Esophagus squamous epithelium (tissue), 5 donors: Measurements from ENCODE around the gene TBC1D5. TPM values are rescaled to one million over a fixed set of nuclear protein-coding genes. Genes with fewer than 3 reads are reported as not detected.
"Not testable (repeated sequence)": the region's sequence is repeated elsewhere in the genome, so short reads cannot be mapped to it uniquely, and the experiment has no call there.

Experiments
- DNase-seq: peaks from one replicate; lab custom pipeline; 2025; lab: John Stamatoyannopoulos, UW
- H3K27ac ChIP-seq, 4 donors: fragments of 200-600 bp; sonication (generic); one replicate each; pipeline ENCODE4 v1.5.1; 2016 to 2019; ENCODE audit warnings: mild to moderate bottlenecking in 1 of 4
- H3K27me3 ChIP-seq, 4 donors: fragments of 200-600 bp; sonication (generic); 1 replicate in 3 of 4; 2 replicates in 1 of 4; pipeline versions ENCODE4 v1.5.1 to v1.6.0; 2017 to 2021; ENCODE audit warnings: antibody characterized with exemption in 1 of 4
- H3K36me3 ChIP-seq, 3 donors: fragments of 200-600 bp; sonication (generic); one replicate each; pipeline ENCODE4 v1.5.1; 2016 to 2019
- H3K4me1 ChIP-seq, 3 donors: fragments of 200-600 bp; sonication (generic); one replicate each; pipeline ENCODE4 v1.5.1; 2017 to 2019
- H3K4me3 ChIP-seq, 4 donors: fragments of 200-600 bp; sonication (generic); 1 replicate in 3 of 4; 2 replicates in 1 of 4; pipeline ENCODE4 v1.5.1; 2016 to 2019; ENCODE audit warnings: mild to moderate bottlenecking in 2 of 4, moderate library complexity in 1 of 4
- H3K9me3 ChIP-seq, 3 donors: fragments of 200-600 bp; sonication (generic); one replicate each; pipeline ENCODE4 v1.5.1; 2016 to 2019
- CTCF ChIP-seq, 6 experiments: fragments of 450-650 bp in 4 of 6; fragments of 200-600 bp in 2 of 6; sonication (generic) in 2 of 6; IDR thresholded peaks; one replicate each; pipeline ENCODE4 v1.5.1; 2016 to 2019; ENCODE audit warnings: antibody characterized with exemption in 6 of 6, mild to moderate bottlenecking in 4 of 6, moderate library complexity in 4 of 6
- POLR2A ChIP-seq, 4 donors: fragments of 450-650 bp; IDR thresholded peaks; one replicate each; pipeline ENCODE4 v1.6.1; 2017; ENCODE audit warnings: antibody characterized with exemption in 4 of 4, mild to moderate bottlenecking in 4 of 4, moderate library complexity in 3 of 4
- WGBS, 2 donors: methylation state at CpG; one replicate each; pipeline ENCODE4 v1.1.5; 2018; 5-methylcytosine and 5-hydroxymethylcytosine counted together
- intact Hi-C: fragments of 100-400 bp; cut with DNase I; formaldehyde crosslinking; loops from one replicate; pipeline ENCODE4 v1.15.0; 2022
- total RNA-seq, 4 donors: library from RNA; depleted of rRNA; stranded (reverse); fragments of >200 nt; gene quantifications; one replicate each; pipeline ENCODE4 v1.1.0, GENCODE V29; 2016
- donor health status: DM: yes; HTN: yes; CAD: no.

Gene TBC1D5
- total RNA-seq, 4 donors from 2014 or later, result 32.8 to 56.1 (median 39.9) TPM

- Histone ChIP-seq H3K27me3 (no peaks in the 10 kb centered on the region), H3K9me3 (no peaks in the 10 kb centered on the region), H3K4me3 (no peak overlapping the region), H3K36me3 (peaks cover 0 to 25% (median 0%) of the 10 kb centered on the region in 3 donors), H3K4me1 (no peaks in the 10 kb centered on the region), H3K27ac (no peak overlapping the region)
- TF ChIP-seq CTCF (IDR thresholded peaks at IDR 0.05) (no peak), POLR2A (IDR thresholded peaks at IDR 0.05) (no peak)
- WGBS, 2 donors, result 89 to 92% methylated on average over 1 of the region's 1 CpG
- intact Hi-C loops, result no loop called here
- DNase-seq, result no peak
Measured at GRCh38 chr3:17726313-17726712, 16.1 kb downstream of the TBC1D5 start.

- H3K4me3 ChIP-seq, H3K4me1 ChIP-seq, intact Hi-C loops, H3K27ac ChIP-seq, H3K9me3 ChIP-seq, DNase-seq, H3K27me3 ChIP-seq: not testable (repeated sequence)
- peaks cover 0 to 25% (median 0%) of the 10 kb centered on the region in 3 donors for H3K36me3 ChIP-seq
- 95 to 98% methylated on average over 5 of the region's 5 CpGs for WGBS, 2 donors
Measured at GRCh38 chr3:17725844-17726243, 16.6 kb downstream of the TBC1D5 start.

GRCh38 chr3:17724948-17725347, 17.5 kb downstream of the TBC1D5 start:
- no peaks in the 10 kb centered on the region for H3K9me3 ChIP-seq
- intact Hi-C loops, result no loop called here
- H3K36me3 ChIP-seq, result peaks cover 0 to 25% (median 0%) of the 10 kb centered on the region in 3 donors
- no peak overlapping the region for H3K4me3 ChIP-seq
- H3K4me1 ChIP-seq, result no peaks in the 10 kb centered on the region
- H3K27me3 ChIP-seq, result no peaks in the 10 kb centered on the region
- no peak for TF ChIP-seq CTCF (IDR thresholded peaks at IDR 0.05)
- TF ChIP-seq POLR2A (IDR thresholded peaks at IDR 0.05), result no peak
- DNase-seq, result no peak
- WGBS, 2 donors, result 73 to 86% methylated on average over 1 of the region's 1 CpG
- no peak overlapping the region for H3K27ac ChIP-seq

- 92 to 98% methylated on average over 3 of the region's 3 CpGs for WGBS, 2 donors
- intact Hi-C loops, result no loop called here
- H3K9me3 ChIP-seq, result no peaks in the 10 kb centered on the region
- no peaks in the 10 kb centered on the region for H3K27me3 ChIP-seq
- H3K4me3 ChIP-seq, result no peak overlapping the region
- DNase-seq, result no peak
- peaks cover 0 to 25% (median 0%) of the 10 kb centered on the region in 3 donors for H3K36me3 ChIP-seq
- TF ChIP-seq POLR2A (IDR thresholded peaks at IDR 0.05) (no peak), CTCF (IDR thresholded peaks at IDR 0.05) (no peak)
- no peaks in the 10 kb centered on the region for H3K4me1 ChIP-seq
- H3K27ac ChIP-seq, result no peak overlapping the region
Measured at GRCh38 chr3:17724122-17724521, 18.3 kb downstream of the TBC1D5 start.

- H3K9me3 ChIP-seq, result peaks cover 0 to 14% (median 13%) of the 10 kb centered on the region in 3 donors
- no peak overlapping the region for H3K27ac ChIP-seq
- no peak overlapping the region for H3K4me3 ChIP-seq
- no peaks in the 10 kb centered on the region for H3K27me3 ChIP-seq
- H3K4me1 ChIP-seq, result no peaks in the 10 kb centered on the region
- TF ChIP-seq CTCF (IDR thresholded peaks at IDR 0.05) (no peak), POLR2A (IDR thresholded peaks at IDR 0.05) (no peak)
- no peak for DNase-seq
- H3K36me3 ChIP-seq, result peaks cover 0 to 27% (median 3%) of the 10 kb centered on the region in 3 donors
- intact Hi-C loops, result no loop called here
Measured at GRCh38 chr3:17717411-17717810, 25.0 kb downstream of the TBC1D5 start.

GRCh38 chr3:17714473-17714872, 28.0 kb downstream of the TBC1D5 start:
- 62 to 65% methylated on average over 2 of the region's 2 CpGs for WGBS, 2 donors
- H3K4me1 ChIP-seq, result no peaks in the 10 kb centered on the region
- peaks cover 0 to 14% (median 13%) of the 10 kb centered on the region in 3 donors for H3K9me3 ChIP-seq
- no peak for DNase-seq
- no peak overlapping the region for H3K4me3 ChIP-seq
- no peak overlapping the region for H3K27ac ChIP-seq
- TF ChIP-seq POLR2A (IDR thresholded peaks at IDR 0.05), result no peak
- no peak for TF ChIP-seq CTCF (IDR thresholded peaks at IDR 0.05)
- intact Hi-C loops, result no loop called here
- H3K27me3 ChIP-seq, result no peaks in the 10 kb centered on the region
- peaks cover 0 to 27% (median 3%) of the 10 kb centered on the region in 3 donors for H3K36me3 ChIP-seq
